GM21515 (cell line): ENCODE results near the gene NAV2.

ENCODE experiments used
- ATAC-seq: cut with Tn5 transposase; IDR thresholded peaks from one replicate; pipeline ENCODE4 v1.9.1; 2021; ENCODE audit not compliant: unreplicated experiment

The NAV2 gene

GRCh38 chr11:19712281-19713195 is at the start of gene NAV2:
TSS of gene NAV2 (plus strand) at chr11:19712837. CDS start at chr11:19713696, 859 bp downstream.
- ATAC-seq, result peak; percentile 99

- ATAC-seq, result no peak
These were observed 49.4 kb upstream of the NAV2 start for GRCh38 chr11:19663206-19663605.

- no peak for ATAC-seq
These were observed 47.6 kb upstream of the NAV2 start for GRCh38 chr11:19664886-19665548.

GRCh38 chr11:19666951-19667350 is 45.7 kb upstream of the NAV2 start:
- no peak for ATAC-seq

GRCh38 chr11:19669511-19669910 is 43.1 kb upstream of the NAV2 start:
- no peak for ATAC-seq

- no peak for ATAC-seq
These were observed 42.4 kb upstream of the NAV2 start for GRCh38 chr11:19670030-19670791.

GRCh38 chr11:19672586-19673206 is 39.9 kb upstream of the NAV2 start:
- ATAC-seq, result no peak

GRCh38 chr11:19673924-19674729 is 38.5 kb upstream of the NAV2 start:
- ATAC-seq, result no peak

GRCh38 chr11:19674836-19675235 is 37.8 kb upstream of the NAV2 start:
- no peak for ATAC-seq

GRCh38 chr11:19675397-19675796 is 37.2 kb upstream of the NAV2 start:
- no peak for ATAC-seq

GRCh38 chr11:19676475-19677380 is 35.9 kb upstream of the NAV2 start:
- ATAC-seq, result no peak

- ATAC-seq, result no peak
These were observed 35.1 kb upstream of the NAV2 start for GRCh38 chr11:19677381-19678080.

- ATAC-seq, result no peak
These were observed 32.4 kb upstream of the NAV2 start for GRCh38 chr11:19679952-19680828.

GRCh38 chr11:19680829-19681368 is 31.7 kb upstream of the NAV2 start:
- ATAC-seq, result no peak

GRCh38 chr11:19683141-19683805 is 29.4 kb upstream of the NAV2 start:
- no peak for ATAC-seq

- ATAC-seq, result no peak
These were observed 28.7 kb upstream of the NAV2 start for GRCh38 chr11:19683862-19684491.
